Stimulated activated memory B cell treated with anti-CD40 and anti-IgM and Interleukin-4, amounts not matched to agents 10 μg/mL and 1 μg/mL and 100 μg/mL, for 72 hours (primary cell): ENCODE data around the gene PRAMEF18.
"Not testable (repeated sequence)": the region's sequence is repeated elsewhere in the genome, so short reads cannot be mapped to it uniquely, and the experiment has no call there.

Experiments used
- ATAC-seq: fragments of 150-1000 bp; cut with Tn5 transposase; 2 replicates; pipeline ENCODE4 v1.10.0; 2021
- H3K27ac Mint-ChIP-seq: one replicate; pipeline ENCODE4 v1.8.0; 2022; ENCODE audit warnings: mild to moderate bottlenecking, mixed read lengths
- H3K27me3 Mint-ChIP-seq: one replicate; pipeline ENCODE4 v1.8.0; 2022; ENCODE audit warnings: mixed read lengths
- H3K36me3 Mint-ChIP-seq: one replicate; pipeline ENCODE4 v1.8.0; 2022; ENCODE audit warnings: mixed read lengths
- H3K4me1 Mint-ChIP-seq: one replicate; pipeline ENCODE4 v1.8.0; 2022; ENCODE audit warnings: mixed read lengths
- H3K4me3 Mint-ChIP-seq: one replicate; pipeline ENCODE4 v1.8.0; 2022; ENCODE audit warnings: mild to moderate bottlenecking, moderate library complexity, mixed read lengths
- H3K9me3 Mint-ChIP-seq: one replicate; pipeline ENCODE4 v1.8.0; 2022; ENCODE audit warnings: mixed read lengths

Gene PRAMEF18

DNA sequence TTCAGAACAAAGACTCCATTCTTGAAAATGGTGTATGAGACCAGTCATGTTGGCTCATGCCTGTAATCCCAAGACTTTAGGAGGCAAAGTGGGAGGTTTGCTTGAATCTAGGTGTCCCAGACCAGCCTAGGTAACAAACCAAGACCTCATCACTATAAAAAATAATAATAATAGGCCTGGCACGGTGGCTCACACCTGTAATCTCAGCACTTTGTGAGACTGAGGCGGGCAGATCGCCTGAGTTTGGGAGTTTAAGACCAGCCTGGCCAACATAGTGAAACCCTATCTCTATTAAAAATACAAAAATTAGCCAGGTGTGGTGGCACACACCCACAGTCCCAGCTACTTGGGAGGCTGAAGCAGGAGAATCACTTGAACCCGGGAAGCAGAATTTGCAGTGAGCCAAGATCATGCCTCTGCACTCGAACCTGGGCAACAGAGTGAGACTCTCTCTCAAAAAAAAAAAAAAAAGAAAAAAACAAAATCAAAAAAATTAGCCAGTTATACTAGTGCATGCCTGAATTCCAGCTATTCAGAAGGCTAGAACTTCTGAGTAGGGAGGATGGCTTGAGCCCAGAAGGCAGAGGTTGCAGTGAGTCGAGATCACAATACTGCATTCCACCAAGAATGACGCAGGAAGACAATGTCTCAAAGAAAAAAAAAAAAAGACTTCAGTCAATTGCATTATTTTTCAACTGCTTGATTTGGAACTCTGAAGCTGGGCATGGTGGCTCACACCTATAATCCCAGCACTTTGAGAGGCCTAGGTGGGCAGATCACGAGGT lies 1.5 kb upstream of the PRAMEF18 start:
- H3K27me3 Mint-ChIP-seq, H3K36me3 Mint-ChIP-seq, H3K9me3 Mint-ChIP-seq, H3K4me1 Mint-ChIP-seq, ATAC-seq, H3K4me3 Mint-ChIP-seq, H3K27ac Mint-ChIP-seq: not testable (repeated sequence)

DNA sequence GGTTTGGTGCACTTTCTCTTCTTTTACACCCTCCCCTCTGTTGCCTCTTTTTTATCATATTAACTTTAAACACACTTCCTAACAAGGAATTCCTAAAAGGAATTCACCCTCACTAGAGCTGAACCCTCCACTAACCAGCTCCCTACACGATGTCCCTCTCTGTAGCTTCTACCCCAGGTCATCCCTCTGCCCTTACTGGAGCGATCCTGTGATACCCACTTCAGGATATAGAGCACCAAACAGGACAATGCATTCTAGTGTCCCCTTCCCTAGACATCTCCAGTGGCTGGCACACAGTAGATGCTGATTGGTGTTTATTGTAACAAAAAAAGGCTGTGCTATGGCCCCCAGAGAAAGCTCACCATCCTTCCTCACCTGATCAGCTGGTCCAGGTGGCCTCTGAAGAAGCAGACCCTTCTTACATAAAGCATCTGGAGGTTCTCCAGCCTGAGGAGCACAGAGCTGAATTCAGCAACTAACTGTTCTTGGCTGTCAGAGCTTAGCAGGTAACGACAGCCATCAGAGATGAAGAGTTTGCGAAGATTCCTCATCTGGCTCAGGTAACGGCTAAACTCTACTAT lies 1.4 kb downstream of the PRAMEF18 start:
- no peaks in the 10 kb centered on the region for H3K27me3 Mint-ChIP-seq
- H3K4me1 Mint-ChIP-seq = no peaks in the 10 kb centered on the region
- H3K27ac Mint-ChIP-seq = no peak overlapping the region
- no peaks in the 10 kb centered on the region for H3K9me3 Mint-ChIP-seq
- no peak overlapping the region for H3K4me3 Mint-ChIP-seq
- peak; percentile 49 for ATAC-seq
- no peaks in the 10 kb centered on the region for H3K36me3 Mint-ChIP-seq

GRCh38 chr1:13222788-13223187 lies 3.2 kb downstream of the PRAMEF18 start:
- ATAC-seq, H3K4me1 Mint-ChIP-seq, H3K4me3 Mint-ChIP-seq, H3K27ac Mint-ChIP-seq, H3K27me3 Mint-ChIP-seq, H3K9me3 Mint-ChIP-seq, H3K36me3 Mint-ChIP-seq: not testable (repeated sequence)

GRCh38 chr1:13219203-13219602 lies 6.8 kb downstream of the PRAMEF18 start:
- not testable (repeated sequence) for H3K27ac Mint-ChIP-seq, H3K27me3 Mint-ChIP-seq, H3K4me1 Mint-ChIP-seq, H3K36me3 Mint-ChIP-seq, ATAC-seq, H3K9me3 Mint-ChIP-seq, H3K4me3 Mint-ChIP-seq

DNA sequence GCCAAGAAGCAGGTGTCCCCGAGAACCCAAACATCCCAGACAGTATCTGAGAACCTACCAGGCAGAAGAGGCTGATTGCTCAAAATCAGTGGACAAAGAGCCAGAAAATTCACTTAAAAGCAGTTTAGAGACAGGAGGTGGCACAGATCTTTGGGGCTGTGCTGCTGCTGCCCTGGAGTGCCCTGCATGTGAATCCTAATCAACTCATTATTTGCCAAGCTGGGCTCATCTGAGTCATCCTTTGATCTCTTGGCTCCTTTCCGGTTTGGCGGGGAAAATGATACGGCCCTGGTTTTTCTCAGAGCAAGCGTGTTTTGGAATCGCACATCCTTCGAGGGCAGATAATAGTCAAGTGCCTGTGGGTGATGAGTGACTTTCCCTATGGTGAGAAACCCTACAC lies 9.3 kb downstream of the PRAMEF18 start:
- not testable (repeated sequence) for H3K4me1 Mint-ChIP-seq, ATAC-seq, H3K9me3 Mint-ChIP-seq, H3K27ac Mint-ChIP-seq, H3K27me3 Mint-ChIP-seq, H3K4me3 Mint-ChIP-seq, H3K36me3 Mint-ChIP-seq

GRCh38 chr1:13208712-13209111 lies 17.2 kb downstream of the PRAMEF18 start:
- H3K36me3 Mint-ChIP-seq, H3K27me3 Mint-ChIP-seq, H3K4me3 Mint-ChIP-seq, H3K9me3 Mint-ChIP-seq, H3K27ac Mint-ChIP-seq, ATAC-seq, H3K4me1 Mint-ChIP-seq: not testable (repeated sequence)

DNA sequence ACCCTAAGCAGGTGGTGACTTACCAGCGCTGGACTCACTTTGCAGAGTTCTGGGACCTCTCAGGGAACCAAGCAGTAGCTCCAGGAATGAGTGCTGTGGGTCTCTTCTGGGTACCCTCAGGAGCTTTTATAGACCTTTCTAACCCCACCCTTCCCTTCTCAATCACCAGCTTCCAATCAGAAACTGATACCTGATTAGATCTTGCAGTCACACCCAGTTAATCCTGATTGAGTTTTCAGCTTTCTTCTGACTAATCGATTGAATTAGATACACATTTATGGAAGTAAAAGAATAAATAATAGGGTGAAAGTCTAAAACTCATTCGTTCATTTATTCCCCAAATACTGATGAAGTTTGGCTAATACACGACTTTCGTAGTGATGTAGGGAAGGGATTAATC lies 24.6 kb downstream of the PRAMEF18 start, which contains the start of gene PRAMEF13:
Gene PRAMEF13 (minus strand): TSS at position 101 of the 400 bp plus-strand sequence. CDS start 1,820 bp downstream, outside the sequence.
- not testable (repeated sequence) for H3K9me3 Mint-ChIP-seq, H3K36me3 Mint-ChIP-seq, H3K4me1 Mint-ChIP-seq, H3K27ac Mint-ChIP-seq, H3K27me3 Mint-ChIP-seq, ATAC-seq, H3K4me3 Mint-ChIP-seq
